Activated T-cell treated with anti-CD3 and anti-CD28 coated beads, Interleukin-2, amount 50 U/mL, for 72 hours (primary cell): ENCODE data around the gene ZFAND5. TPM values are rescaled to one million over a fixed set of nuclear protein-coding genes. Genes with fewer than 3 reads are reported as not detected.

ENCODE experiments used
- ATAC-seq, 2 donors: fragments of 150-1000 bp; cut with Tn5 transposase; replicated peaks in 1 of 2; 2 replicates each; pipeline ENCODE4 v1.10.0; 2021; ENCODE audit warnings: moderate library complexity in 2 of 2, mild to moderate bottlenecking in 1 of 2
- DNase-seq, 2 donors: peaks; one replicate each; pipeline ENCODE4 v3.0.0; 2021 to 2022; ENCODE audit warnings: mixed read lengths in 1 of 2
- H3K27ac Mint-ChIP-seq: one replicate; pipeline ENCODE4 v1.8.0; 2022; ENCODE audit warnings: mild to moderate bottlenecking, moderate library complexity, mixed read lengths
- H3K27me3 Mint-ChIP-seq: one replicate; pipeline ENCODE4 v1.8.0; 2022; ENCODE audit warnings: low read depth, mixed read lengths
- H3K36me3 Mint-ChIP-seq, 2 donors: one replicate each; pipeline ENCODE4 v1.8.0; 2022; ENCODE audit warnings: mixed read lengths in 2 of 2, mild to moderate bottlenecking in 1 of 2; ENCODE audit not compliant: insufficient read depth in 2 of 2
- H3K4me1 Mint-ChIP-seq: one replicate; pipeline ENCODE4 v1.8.0; 2022; ENCODE audit warnings: low read depth, mixed read lengths
- H3K4me3 Mint-ChIP-seq, 2 donors: one replicate each; pipeline ENCODE4 v1.8.0; 2022; ENCODE audit warnings: mild to moderate bottlenecking in 2 of 2, mixed read lengths in 2 of 2, moderate library complexity in 2 of 2
- H3K9me3 Mint-ChIP-seq, 2 donors: one replicate each; pipeline ENCODE4 v1.8.0; 2022; ENCODE audit warnings: mixed read lengths in 2 of 2
- total RNA-seq, 2 donors: library from RNA; stranded (reverse); gene quantifications; one replicate each; pipeline ENCODE4 v1.2.3, GENCODE V29; 2022

The ZFAND5 gene
- total RNA-seq, 2 donors from 2014 or later, result 116 to 117 TPM

DNA sequence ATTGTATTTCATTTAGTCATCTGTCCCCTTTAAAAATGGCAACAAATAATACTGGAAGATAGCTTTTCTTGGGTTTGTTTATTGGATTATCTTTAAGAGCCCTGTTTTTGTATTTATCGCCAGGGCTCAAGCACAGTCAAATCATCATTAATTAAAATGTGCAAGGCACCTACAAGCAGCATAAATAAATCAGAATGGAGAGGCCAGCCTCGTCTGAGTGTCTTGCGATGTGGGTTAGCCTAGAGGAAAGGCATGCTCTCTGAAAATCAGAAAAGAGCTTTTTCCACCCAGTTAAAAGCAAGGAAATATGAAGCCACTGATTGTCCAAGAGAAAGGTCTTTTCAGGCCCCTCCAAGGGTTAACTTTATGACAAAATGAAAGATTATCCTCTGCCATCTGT lies 31.8 kb downstream of the ZFAND5 start:
- ATAC-seq (no peak), DNase-seq (no peak)
- Mint-ChIP-seq H3K9me3 (no peaks in the 10 kb centered on the region), H3K36me3 (no peaks in the 10 kb centered on the region), H3K4me1 (no peaks in the 10 kb centered on the region), H3K27me3 (no peaks in the 10 kb centered on the region), H3K27ac (no peak overlapping the region), H3K4me3 (no peak overlapping the region)

DNA sequence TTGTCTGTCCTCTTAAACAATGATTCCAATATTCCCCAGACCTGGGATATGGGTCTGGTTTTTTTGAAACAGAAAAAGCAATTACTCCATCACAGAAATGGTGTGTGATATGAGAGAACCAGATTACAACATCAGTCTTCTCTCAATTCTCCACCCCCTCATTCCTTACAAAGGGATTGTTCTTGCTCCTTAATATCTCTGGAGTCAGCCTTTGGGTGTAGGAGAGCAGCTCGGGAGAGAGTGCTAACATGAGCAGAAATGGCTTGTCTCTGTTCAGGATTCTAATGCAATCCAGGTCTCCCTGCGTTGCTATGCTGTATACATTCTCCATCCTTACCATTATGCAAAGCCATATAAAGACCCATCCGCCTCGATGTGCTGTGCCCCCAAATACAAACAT lies 32.7 kb downstream of the ZFAND5 start:
- no peaks in the 10 kb centered on the region for H3K9me3 Mint-ChIP-seq
- H3K4me3 Mint-ChIP-seq, result no peak overlapping the region
- no peaks in the 10 kb centered on the region for H3K4me1 Mint-ChIP-seq
- no peak for ATAC-seq
- no peak for DNase-seq
- no peaks in the 10 kb centered on the region for H3K36me3 Mint-ChIP-seq
- no peak overlapping the region for H3K27ac Mint-ChIP-seq
- H3K27me3 Mint-ChIP-seq, result no peaks in the 10 kb centered on the region

DNA sequence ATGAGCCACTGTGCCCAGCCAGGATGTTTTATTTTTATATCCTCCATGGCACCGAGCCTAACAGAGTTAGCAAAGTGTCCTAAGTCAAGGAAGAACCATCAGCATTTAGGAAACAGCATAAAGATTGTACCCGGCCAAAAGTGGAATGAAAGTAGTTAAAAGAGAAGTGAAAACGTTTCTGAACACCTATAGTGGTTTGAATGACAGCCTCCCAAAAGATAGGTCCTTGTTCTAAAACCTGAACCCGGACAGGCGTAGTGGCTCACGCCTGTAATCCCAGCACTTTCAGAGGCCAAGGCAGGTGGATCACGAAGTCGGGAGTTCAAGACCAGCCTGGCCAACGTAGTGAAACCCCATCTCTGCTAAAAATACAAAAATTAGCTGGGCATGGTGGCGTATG lies 37.4 kb downstream of the ZFAND5 start:
- no peak for DNase-seq
- Mint-ChIP-seq H3K9me3 (no peaks in the 10 kb centered on the region), H3K4me3 (no peak overlapping the region), H3K27me3 (no peaks in the 10 kb centered on the region), H3K4me1 (no peaks in the 10 kb centered on the region), H3K27ac (no peak overlapping the region), H3K36me3 (no peaks in the 10 kb centered on the region)
- no peak for ATAC-seq

DNA sequence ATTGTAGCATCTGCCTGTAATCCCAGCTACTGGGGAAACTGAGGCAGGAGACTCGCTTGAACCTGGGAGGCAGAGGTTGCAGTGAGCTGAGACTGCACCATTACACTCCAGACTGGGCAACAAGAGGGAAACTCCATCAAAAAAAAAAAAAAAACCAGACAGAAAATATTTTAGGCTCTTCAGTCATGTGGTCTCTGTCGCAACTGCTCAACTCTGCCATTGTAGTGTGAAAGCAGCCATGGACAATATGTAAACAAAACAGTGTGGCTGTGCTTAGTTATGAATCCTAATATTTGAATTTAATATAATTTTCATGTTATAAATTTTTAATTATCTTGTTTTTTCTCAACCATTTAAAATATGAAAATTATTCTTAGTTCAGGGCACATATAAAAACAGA lies 38.4 kb downstream of the ZFAND5 start:
- H3K27me3 Mint-ChIP-seq, result no peaks in the 10 kb centered on the region
- H3K4me3 Mint-ChIP-seq, result no peak overlapping the region
- ATAC-seq, result no peak

DNA sequence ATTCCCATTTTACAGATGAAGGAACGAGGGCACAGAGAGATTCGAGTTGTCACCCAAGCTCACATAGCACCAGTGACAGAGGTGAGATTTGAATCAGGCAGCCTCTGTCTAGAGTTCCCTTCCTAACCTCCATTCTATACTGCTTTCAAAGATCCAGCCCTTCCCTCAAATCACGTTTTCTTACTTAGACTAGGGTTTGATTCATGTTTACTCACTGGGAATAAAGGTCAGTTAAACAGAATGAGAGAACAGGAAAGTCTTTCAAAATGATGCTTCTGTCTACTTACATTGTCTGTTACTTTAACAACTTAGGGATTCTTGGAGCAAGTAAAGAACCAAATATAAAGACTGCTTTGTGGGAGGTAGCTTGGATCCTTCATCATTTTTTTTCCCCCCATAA lies 40.0 kb downstream of the ZFAND5 start:
- Mint-ChIP-seq H3K4me1 (no peaks in the 10 kb centered on the region), H3K27ac (no peak overlapping the region), H3K27me3 (no peaks in the 10 kb centered on the region), H3K9me3 (no peaks in the 10 kb centered on the region), H3K36me3 (no peaks in the 10 kb centered on the region), H3K4me3 (no peak overlapping the region)
- no peak for ATAC-seq
- DNase-seq, result no peak

More for the DNA sequence above, 38.4 kb downstream of the ZFAND5 start:
- DNase-seq, result no peak
- H3K9me3 Mint-ChIP-seq, result no peaks in the 10 kb centered on the region
- no peaks in the 10 kb centered on the region for H3K4me1 Mint-ChIP-seq
- no peak overlapping the region for H3K27ac Mint-ChIP-seq
- H3K36me3 Mint-ChIP-seq, result no peaks in the 10 kb centered on the region

DNA sequence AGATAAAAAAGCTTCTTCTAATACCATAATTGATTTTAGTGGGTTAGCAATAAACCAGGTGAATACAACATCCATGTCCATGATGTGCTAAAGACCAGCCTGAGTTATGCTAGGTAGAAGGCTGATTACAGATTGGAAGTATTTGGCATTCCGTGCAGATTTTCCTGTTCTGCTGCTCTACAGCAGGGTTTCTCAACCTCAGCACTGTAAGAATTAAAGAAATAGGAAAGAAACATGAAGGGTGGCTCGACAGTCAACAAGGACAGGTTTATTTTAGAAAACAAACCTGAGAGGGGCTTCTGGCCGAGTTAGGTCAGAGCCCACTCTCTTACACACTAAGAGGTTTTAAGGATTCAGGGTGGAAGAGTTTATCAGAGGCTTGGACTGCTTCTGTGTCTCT lies 42.3 kb downstream of the ZFAND5 start:
- no peaks in the 10 kb centered on the region for H3K9me3 Mint-ChIP-seq
- no peaks in the 10 kb centered on the region for H3K4me1 Mint-ChIP-seq
- H3K36me3 Mint-ChIP-seq, result no peaks in the 10 kb centered on the region
- H3K4me3 Mint-ChIP-seq, result no peak overlapping the region
- H3K27me3 Mint-ChIP-seq, result no peaks in the 10 kb centered on the region
- H3K27ac Mint-ChIP-seq, result no peak overlapping the region
- no peak for ATAC-seq
- DNase-seq, result no peak

DNA sequence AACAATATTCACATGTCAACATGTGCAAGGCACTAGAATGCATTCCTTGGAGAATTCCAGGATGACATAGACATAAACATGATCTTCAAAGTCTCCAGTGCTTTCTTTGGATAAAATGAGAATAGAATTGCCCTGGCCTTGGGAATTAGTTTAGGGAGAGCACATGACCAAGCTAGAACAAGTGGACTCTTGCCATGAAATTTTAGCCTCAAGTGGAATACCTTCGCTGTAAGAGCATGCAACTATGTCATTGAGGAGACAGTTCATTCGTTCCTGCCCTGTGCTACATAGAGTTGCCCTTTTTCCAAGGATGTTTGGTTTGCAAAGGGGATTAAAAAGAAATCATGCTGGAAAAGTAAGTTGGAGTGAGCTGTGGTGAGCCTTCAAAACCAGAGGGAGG lies 42.7 kb downstream of the ZFAND5 start:
- ATAC-seq (no peak), DNase-seq (no peak)
- H3K9me3 Mint-ChIP-seq, result no peaks in the 10 kb centered on the region

DNA sequence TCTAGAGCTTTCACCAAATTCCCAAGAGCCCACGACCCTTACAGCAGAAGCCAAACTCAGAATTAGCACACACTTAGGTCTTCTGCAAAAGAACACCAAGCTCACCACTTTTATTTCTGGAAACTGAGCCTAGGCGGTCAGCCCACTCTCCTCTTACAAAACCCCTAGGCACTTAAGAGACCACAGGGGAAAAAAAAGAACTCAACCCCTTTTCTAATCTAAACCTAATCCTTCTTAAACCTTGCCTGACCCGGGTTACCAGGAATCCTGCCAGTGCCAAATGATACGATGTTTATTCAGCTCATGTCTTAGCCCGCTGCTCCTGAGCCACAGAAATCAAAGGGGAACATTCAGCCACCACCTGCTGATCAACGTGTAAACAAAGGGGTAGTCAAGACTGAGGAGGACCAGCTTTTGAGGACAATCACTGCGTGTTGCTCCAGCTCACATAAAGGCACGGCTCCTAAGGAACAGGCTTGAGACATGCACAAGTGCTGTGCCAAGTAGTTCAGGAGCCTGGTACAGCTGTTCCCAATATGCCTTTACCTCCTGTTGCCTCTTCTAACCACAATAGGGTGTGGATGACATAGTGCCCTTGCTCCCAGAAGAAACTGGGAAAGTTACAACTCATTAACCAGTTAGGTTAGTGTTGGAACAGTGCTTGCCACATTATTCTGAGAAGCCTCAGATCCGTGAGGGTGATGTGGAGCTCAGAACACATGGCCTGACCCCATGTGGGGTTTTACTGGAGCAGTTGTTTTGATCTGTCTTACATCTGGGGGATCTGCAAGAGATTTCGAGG lies 49.3 kb downstream of the ZFAND5 start:
- no peak overlapping the region for H3K27ac Mint-ChIP-seq
- H3K9me3 Mint-ChIP-seq, result no peaks in the 10 kb centered on the region
- no peak overlapping the region for H3K4me3 Mint-ChIP-seq
- no peaks in the 10 kb centered on the region for H3K36me3 Mint-ChIP-seq
- no peaks in the 10 kb centered on the region for H3K27me3 Mint-ChIP-seq
- DNase-seq (no peak), ATAC-seq (no peak)
- no peaks in the 10 kb centered on the region for H3K4me1 Mint-ChIP-seq

More for the DNA sequence above, 42.7 kb downstream of the ZFAND5 start:
- H3K4me1 Mint-ChIP-seq, result no peaks in the 10 kb centered on the region
- H3K27me3 Mint-ChIP-seq, result no peaks in the 10 kb centered on the region
- H3K36me3 Mint-ChIP-seq, result no peaks in the 10 kb centered on the region
- H3K27ac Mint-ChIP-seq, result no peak overlapping the region
- no peak overlapping the region for H3K4me3 Mint-ChIP-seq

DNA sequence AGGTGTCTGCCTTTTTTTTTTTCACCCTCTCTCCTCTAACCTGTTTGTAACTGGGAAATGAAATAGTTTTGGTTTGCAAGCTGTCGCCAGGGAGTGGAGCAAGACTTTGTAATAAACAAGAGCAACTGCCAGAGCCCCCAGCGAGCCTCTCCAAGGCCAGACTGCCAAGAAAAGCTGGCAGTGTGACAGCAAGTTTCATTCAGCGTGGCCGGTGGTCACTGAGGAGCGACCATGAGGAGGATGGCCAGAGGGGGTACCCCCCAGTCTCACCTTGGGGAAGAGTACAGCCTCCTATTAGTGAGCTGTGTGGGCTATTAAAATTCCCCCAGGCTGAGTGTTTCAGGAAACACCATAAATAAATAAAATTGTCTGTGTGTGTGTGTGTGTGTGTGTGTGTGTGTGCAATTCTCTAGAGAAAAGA lies 49.9 kb downstream of the ZFAND5 start:
- no peaks in the 10 kb centered on the region for H3K9me3 Mint-ChIP-seq
- H3K27ac Mint-ChIP-seq, result no peak overlapping the region

DNA sequence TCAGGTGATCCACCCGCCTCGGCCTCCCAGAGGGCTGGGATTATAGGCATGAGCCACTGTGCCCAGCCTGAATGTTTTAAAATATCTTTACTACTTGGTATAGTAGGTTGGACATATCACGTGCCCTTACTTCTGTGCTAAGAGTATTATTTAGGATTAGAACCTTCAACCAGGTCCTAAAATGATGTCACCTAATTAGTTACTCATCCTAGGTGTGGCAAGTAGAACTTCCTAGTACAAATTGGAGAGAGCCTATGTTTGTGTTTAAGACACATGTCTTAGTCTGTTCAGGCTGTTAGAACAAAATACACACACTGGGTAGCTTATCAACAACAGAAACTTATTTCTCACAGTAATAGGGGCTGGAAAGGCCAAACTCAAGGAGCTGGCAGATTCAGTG lies 51.5 kb downstream of the ZFAND5 start:
- no peak overlapping the region for H3K4me3 Mint-ChIP-seq
- H3K27me3 Mint-ChIP-seq, result no peaks in the 10 kb centered on the region
- no peak overlapping the region for H3K27ac Mint-ChIP-seq
- H3K36me3 Mint-ChIP-seq, result no peaks in the 10 kb centered on the region
- H3K4me1 Mint-ChIP-seq, result no peaks in the 10 kb centered on the region
- H3K9me3 Mint-ChIP-seq, result no peaks in the 10 kb centered on the region
- DNase-seq (no peak), ATAC-seq (no peak)

More for the DNA sequence above, 49.9 kb downstream of the ZFAND5 start:
- DNase-seq, result no peak
- ATAC-seq, result no peak
- no peaks in the 10 kb centered on the region for H3K27me3 Mint-ChIP-seq
- no peak overlapping the region for H3K4me3 Mint-ChIP-seq
- H3K4me1 Mint-ChIP-seq, result no peaks in the 10 kb centered on the region
- no peaks in the 10 kb centered on the region for H3K36me3 Mint-ChIP-seq

DNA sequence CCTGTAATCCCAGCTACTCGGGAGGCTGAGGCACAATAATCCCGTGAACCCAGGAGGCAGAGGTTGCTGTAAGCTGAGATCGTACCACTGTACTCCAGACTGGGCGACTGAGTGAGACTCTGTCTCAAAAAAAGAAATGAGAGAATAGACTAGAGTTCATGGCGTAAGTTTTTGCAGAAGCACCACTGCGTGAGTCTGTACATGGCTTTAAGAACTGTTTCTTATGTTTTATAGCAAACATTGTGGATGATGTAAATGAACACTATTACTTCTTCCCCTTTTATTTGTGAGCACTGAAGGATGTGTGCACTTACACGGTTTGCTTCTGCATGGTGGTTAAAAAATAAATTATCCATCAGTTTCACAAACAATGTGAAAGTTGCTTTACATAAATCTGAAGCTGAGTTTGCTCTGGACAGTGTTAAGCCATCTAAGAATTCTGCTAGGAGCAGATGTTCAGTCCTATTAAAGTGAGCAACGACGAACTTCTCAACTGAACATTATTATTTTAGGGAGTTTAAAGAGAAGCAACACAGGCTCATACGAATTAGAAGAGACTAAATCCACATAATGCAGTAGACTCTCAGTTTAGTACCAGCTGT lies 52.5 kb downstream of the ZFAND5 start:
- Mint-ChIP-seq H3K4me1 (no peaks in the 10 kb centered on the region), H3K27ac (no peak overlapping the region), H3K4me3 (no peak overlapping the region), H3K36me3 (no peaks in the 10 kb centered on the region), H3K9me3 (no peaks in the 10 kb centered on the region), H3K27me3 (no peaks in the 10 kb centered on the region)
- no peak for ATAC-seq
- DNase-seq, result no peak

DNA sequence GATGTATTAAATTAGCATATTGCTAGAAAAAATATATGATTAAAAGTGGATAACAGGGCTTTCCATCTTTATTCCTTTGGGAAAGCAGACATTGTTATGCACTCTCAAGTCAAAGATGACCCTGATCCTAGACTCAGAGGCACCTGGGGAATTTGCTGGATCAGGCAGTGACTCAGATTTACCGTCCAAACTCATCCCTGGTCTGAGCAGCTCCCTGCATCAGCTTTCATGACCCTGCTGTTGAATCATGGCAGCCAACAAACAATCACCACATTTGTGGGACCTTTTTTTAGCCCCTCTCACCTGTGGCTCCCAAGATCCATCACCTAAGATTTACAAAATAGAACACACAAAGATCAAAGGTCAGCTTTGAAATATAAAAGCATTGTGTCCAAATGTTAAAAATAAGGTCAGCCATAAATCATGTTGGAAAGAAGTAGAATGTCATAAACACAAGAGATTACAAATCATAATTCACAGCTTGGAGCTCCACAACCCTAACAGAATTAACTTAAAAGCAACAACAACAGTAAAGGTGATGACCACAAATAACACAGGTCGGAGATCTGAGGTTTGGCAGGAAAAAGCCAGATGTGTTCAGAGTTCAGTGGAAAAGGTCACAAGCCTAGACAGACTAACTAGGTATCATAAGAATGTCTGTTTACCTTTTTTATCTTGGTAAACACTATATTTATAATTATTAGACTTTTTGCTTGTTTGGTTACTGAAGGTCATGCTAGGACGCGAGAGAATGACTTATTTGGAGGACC lies 55.5 kb downstream of the ZFAND5 start:
- ATAC-seq, result no peak
- no peak overlapping the region for H3K4me3 Mint-ChIP-seq
- no peak for DNase-seq
- H3K27ac Mint-ChIP-seq, result no peak overlapping the region
- H3K27me3 Mint-ChIP-seq, result no peaks in the 10 kb centered on the region
- H3K9me3 Mint-ChIP-seq, result no peaks in the 10 kb centered on the region
- peaks cover 8% of the 10 kb centered on the region for H3K4me1 Mint-ChIP-seq
- no peaks in the 10 kb centered on the region for H3K36me3 Mint-ChIP-seq

DNA sequence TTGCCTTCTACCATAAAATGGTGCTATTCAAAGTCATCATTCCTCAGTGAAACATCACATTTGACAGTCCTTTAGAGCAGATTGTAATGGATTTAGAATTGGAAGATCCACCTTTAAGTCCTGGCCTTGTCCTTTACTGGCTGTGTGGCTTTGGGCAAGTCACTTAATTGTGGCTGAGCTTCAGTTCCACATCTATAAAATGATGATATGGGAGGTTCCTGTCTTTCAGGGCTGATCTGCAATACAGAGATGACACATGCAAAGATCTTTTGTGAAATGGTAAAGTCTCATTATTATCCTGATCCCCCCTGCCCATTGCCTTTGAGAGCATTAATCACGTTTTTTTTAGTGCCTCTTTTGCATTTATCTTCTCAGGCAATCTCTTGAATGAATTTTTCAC lies 58.2 kb downstream of the ZFAND5 start:
- Mint-ChIP-seq H3K36me3 (no peaks in the 10 kb centered on the region), H3K4me3 (no peak overlapping the region), H3K9me3 (no peaks in the 10 kb centered on the region), H3K27ac (no peak overlapping the region), H3K27me3 (no peaks in the 10 kb centered on the region), H3K4me1 (peaks cover 10% of the 10 kb centered on the region)
- ATAC-seq (no peak), DNase-seq (no peak)
